ENCODE data around the gene ZBTB5. TPM values are rescaled to one million over a fixed set of nuclear protein-coding genes. Genes with fewer than 3 reads are reported as not detected.

Gene ZBTB5
- total and polyA plus RNA-seq, 8 donors: 2.2 to 16.5 (median 6.7) TPM; not detected in 1

DNA sequence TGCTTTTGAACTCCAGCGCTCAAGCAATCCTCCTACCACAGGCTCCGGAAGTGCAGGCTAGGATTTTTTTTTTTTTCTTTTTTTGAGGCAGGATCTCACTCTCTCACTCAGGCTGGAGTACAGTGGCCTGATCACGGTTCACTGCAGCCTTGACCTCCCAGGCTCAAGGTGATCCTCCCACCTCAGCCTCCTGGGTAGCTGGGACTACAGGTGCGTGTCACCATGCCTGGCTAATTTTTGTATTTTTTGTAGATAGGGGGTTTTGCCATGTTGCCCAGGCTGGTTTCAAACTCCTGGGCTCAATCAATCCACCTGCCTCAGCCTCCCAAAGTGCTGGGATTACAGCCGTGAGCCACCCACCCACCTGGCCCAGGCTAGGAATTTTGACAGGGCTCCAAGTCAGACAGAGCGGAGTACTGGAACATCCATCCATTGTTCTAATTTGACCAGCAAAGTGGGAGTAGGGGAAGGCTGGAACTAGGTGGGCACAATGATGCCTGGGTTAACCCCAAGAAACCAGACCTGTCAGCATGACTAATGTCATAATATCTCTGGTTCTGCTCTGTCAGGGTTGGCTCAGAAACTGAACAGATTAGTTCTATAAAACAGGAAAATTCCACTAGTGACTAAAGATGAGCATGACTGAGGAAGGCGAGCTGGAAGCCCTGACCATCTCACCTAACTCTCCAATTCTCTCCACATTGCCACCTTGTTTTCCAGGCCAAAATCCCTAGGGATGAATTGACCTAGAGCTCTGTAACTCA is 9.2 kb downstream of the ZBTB5 start:
- TF ChIP-seq EP300 (IDR thresholded peaks at IDR 0.05): no peak
- TF ChIP-seq, protein P1, sequence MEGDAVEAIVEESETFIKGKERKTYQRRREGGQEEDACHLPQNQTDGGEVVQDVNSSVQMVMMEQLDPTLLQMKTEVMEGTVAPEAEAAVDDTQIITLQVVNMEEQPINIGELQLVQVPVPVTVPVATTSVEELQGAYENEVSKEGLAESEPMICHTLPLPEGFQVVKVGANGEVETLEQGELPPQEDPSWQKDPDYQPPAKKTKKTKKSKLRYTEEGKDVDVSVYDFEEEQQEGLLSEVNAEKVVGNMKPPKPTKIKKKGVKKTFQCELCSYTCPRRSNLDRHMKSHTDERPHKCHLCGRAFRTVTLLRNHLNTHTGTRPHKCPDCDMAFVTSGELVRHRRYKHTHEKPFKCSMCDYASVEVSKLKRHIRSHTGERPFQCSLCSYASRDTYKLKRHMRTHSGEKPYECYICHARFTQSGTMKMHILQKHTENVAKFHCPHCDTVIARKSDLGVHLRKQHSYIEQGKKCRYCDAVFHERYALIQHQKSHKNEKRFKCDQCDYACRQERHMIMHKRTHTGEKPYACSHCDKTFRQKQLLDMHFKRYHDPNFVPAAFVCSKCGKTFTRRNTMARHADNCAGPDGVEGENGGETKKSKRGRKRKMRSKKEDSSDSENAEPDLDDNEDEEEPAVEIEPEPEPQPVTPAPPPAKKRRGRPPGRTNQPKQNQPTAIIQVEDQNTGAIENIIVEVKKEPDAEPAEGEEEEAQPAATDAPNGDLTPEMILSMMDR (IDR thresholded peaks at IDR 0.05): no peak
- no peak for TF ChIP-seq POLR2AphosphoS5 (IDR thresholded peaks at IDR 0.05)
- no peak for TF ChIP-seq POLR2A (IDR thresholded peaks at IDR 0.05)
- intact Hi-C loops (cut with DNase I; ENCODE audit: low total_unique reads): no loop called here
- H3K9me3 ChIP-seq: no peaks in the 10 kb centered on the region
- peaks cover 15 to 68% (median 48%) of the 10 kb centered on the region in 4 donors for H3K4me1 ChIP-seq
- H3K27me3 ChIP-seq: no peaks in the 10 kb centered on the region
- no peak overlapping the region for H3K27ac ChIP-seq
- DNase-seq: no peak
- H3K4me3 ChIP-seq: no peak overlapping the region
- WGBS, 5 donors: 78 to 84% (median 82%) methylated on average over 7 of the region's 7 CpGs
- H3K36me3 ChIP-seq: peaks cover 0 to 5% (median 0%) of the 10 kb centered on the region in 4 donors

- TF ChIP-seq, protein P1 (IDR thresholded peaks at IDR 0.05): no peak
- no peak for TF ChIP-seq POLR2A (IDR thresholded peaks at IDR 0.05)
- H3K4me3 ChIP-seq: no peak overlapping the region
- no peak for DNase-seq
- H3K27me3 ChIP-seq: no peaks in the 10 kb centered on the region
- H3K36me3 ChIP-seq: peaks cover 0 to 15% (median 9%) of the 10 kb centered on the region in 4 donors
- H3K27ac ChIP-seq: peak overlapping the region in 4 of 5 donors; percentile 25 to 64 (median 47)
- intact Hi-C loops (cut with DNase I; ENCODE audit: low total_unique reads): no loop called here
- H3K4me1 ChIP-seq: peaks cover 15 to 61% (median 46%) of the 10 kb centered on the region in 4 donors
- H3K9me3 ChIP-seq: no peaks in the 10 kb centered on the region
Measured at GRCh38 chr9:37454238-37454637, 11.0 kb downstream of the ZBTB5 start.

GRCh38 chr9:37453827-37454226 is 11.4 kb downstream of the ZBTB5 start:
- Histone ChIP-seq H3K9me3 (no peaks in the 10 kb centered on the region), H3K4me3 (no peak overlapping the region), H3K27ac (peak overlapping the region; percentile 25 to 64 (median 50)), H3K4me1 (peaks cover 15 to 61% (median 44%) of the 10 kb centered on the region in 4 donors), H3K36me3 (peaks cover 0 to 19% (median 11%) of the 10 kb centered on the region in 4 donors), H3K27me3 (no peaks in the 10 kb centered on the region)
- WGBS, 5 donors: 28 to 63% (median 50%) methylated on average over 1 of the region's 1 CpG
- peak in 1 of 2 donors; percentile 58 for DNase-seq
- intact Hi-C loops (cut with DNase I; ENCODE audit: low total_unique reads): no loop called here
- TF ChIP-seq POLR2AphosphoS5 (IDR thresholded peaks at IDR 0.05) (no peak), EP300 (IDR thresholded peaks at IDR 0.05) (no peak), POLR2A (IDR thresholded peaks at IDR 0.05) (no peak)
- TF ChIP-seq, protein P1 (IDR thresholded peaks at IDR 0.05): no peak

DNA sequence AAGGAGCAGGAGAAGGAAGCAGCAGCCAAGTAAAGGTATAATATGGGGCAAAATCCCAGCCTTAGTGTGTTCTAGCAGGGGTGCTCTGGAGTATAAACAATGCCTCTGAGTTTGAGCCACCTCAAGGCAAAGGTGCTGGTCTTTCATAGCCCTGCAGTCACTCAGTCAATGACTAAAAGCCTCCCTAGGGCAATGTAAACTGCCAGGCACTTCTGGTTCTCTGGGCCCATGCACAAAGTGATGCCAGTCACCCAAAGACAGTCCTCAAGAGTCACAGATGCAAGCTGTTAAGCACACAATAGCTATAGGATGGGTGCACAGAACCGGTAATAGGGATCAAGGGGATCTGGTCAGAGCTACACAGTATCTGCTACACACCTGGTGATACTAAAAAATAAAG is 12.6 kb downstream of the ZBTB5 start:
- no peaks in the 10 kb centered on the region for H3K27me3 ChIP-seq
- H3K4me1 ChIP-seq: peaks cover 15 to 61% (median 42%) of the 10 kb centered on the region in 4 donors
- no peak overlapping the region for H3K4me3 ChIP-seq
- peaks cover 0 to 25% (median 13%) of the 10 kb centered on the region in 4 donors for H3K36me3 ChIP-seq
- no peaks in the 10 kb centered on the region for H3K9me3 ChIP-seq
- no peak overlapping the region for H3K27ac ChIP-seq
- WGBS, 5 donors: 93 to 100% (median 96%) methylated on average over 1 of the region's 1 CpG
- intact Hi-C loops (cut with DNase I; ENCODE audit: low total_unique reads): no loop called here
- DNase-seq: no peak
- TF ChIP-seq POLR2AphosphoS5 (IDR thresholded peaks at IDR 0.05) (no peak), POLR2A (IDR thresholded peaks at IDR 0.05) (no peak), EP300 (IDR thresholded peaks at IDR 0.05) (no peak)
- TF ChIP-seq, protein P1 (IDR thresholded peaks at IDR 0.05): no peak
